PC-3 (cell line): ENCODE data around the gene LNPEP.

ENCODE experiments used
- CTCF ChIP-seq: fragments of 300-600 bp; sonication (generic); conservative IDR thresholded peaks from 2 replicates; pipeline ENCODE4 v1.5.1; 2017; ENCODE audit warnings: antibody characterized with exemption, low read depth, mild to moderate bottlenecking, low read length
- EZH2 ChIP-seq: fragments of 300-600 bp; sonication (generic); IDR thresholded peaks from one replicate; pipeline ENCODE4 v1.6.1; 2017; ENCODE audit warnings: antibody characterized with exemption, mild to moderate bottlenecking, low read length; ENCODE audit not compliant: unreplicated experiment

GRCh38 chr5:96958977-96959376 lies 23.1 kb downstream of the LNPEP start:
- TF ChIP-seq CTCF = no peak
- TF ChIP-seq EZH2 = no peak
